ENCODE data around the gene CBR3. TPM values are rescaled to one million over a fixed set of nuclear protein-coding genes. Genes with fewer than 3 reads are reported as not detected.

The CBR3 gene
- 1 to 10 TPM; 1.4 to 5.5 (median 2.9) TPM for total RNA-seq
- 1 to 10 TPM; 2.7 to 4.2 TPM for polyA plus RNA-seq
- long read RNA-seq, donor 1, partial matches to known transcripts: 0 of 3 reads
- long read RNA-seq, donor 1, other reads (novel, unspliced or antisense): 1 of 3 reads
- long read RNA-seq, donor 2, partial matches to known transcripts: 0 of 1 reads
- long read RNA-seq, donor 2, other reads (novel, unspliced or antisense): 0 of 1 reads
- long read RNA-seq, donor 3: 0 reads

DNA sequence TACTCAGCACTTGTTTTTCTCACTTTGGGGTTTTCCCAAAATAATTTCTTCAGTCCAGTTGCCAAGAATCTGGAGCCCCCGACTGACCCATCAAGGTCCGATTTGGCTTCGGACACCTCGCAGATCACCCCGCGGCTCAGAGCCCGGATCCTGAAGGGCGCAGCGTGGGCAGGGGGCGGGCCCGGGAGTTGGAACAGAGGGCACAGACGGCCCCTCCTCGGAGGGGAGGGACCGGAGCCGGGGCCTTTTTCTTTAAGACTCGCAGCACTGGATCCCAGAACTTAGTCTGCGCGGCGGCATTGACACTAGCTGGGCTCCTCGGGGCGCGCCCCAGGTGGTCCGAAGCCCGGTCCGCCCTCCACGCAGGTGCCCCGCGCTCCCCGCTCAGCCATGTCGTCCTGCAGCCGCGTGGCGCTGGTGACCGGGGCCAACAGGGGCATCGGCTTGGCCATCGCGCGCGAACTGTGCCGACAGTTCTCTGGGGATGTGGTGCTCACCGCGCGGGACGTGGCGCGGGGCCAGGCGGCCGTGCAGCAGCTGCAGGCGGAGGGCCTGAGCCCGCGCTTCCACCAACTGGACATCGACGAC, at the start of gene CBR3:
Gene CBR3 (plus strand): TSS at position 277 of the 588 bp plus-strand sequence. CDS start 114 bp downstream, at position 391.
- peaks cover 3 to 46% (median 16%) of the 10 kb centered on the region in 12 donors for H3K4me1 ChIP-seq
- peaks cover 0 to 10% (median 0%) of the 10 kb centered on the region in 9 donors for H3K27me3 ChIP-seq
- DNase-seq (peak; percentile 61 to 81 (median 69)), ATAC-seq (peak; percentile 47 to 60 (median 58))
- 1 to 3% (median 1%) methylated on average over 27 to 53 of the region's 53 CpGs for WGBS, 4 donors
- H3K9me3 ChIP-seq: no peaks in the 10 kb centered on the region
- no peak for TF ChIP-seq POLR2A (IDR thresholded peaks at IDR 0.05)
- TF ChIP-seq, protein P1, sequence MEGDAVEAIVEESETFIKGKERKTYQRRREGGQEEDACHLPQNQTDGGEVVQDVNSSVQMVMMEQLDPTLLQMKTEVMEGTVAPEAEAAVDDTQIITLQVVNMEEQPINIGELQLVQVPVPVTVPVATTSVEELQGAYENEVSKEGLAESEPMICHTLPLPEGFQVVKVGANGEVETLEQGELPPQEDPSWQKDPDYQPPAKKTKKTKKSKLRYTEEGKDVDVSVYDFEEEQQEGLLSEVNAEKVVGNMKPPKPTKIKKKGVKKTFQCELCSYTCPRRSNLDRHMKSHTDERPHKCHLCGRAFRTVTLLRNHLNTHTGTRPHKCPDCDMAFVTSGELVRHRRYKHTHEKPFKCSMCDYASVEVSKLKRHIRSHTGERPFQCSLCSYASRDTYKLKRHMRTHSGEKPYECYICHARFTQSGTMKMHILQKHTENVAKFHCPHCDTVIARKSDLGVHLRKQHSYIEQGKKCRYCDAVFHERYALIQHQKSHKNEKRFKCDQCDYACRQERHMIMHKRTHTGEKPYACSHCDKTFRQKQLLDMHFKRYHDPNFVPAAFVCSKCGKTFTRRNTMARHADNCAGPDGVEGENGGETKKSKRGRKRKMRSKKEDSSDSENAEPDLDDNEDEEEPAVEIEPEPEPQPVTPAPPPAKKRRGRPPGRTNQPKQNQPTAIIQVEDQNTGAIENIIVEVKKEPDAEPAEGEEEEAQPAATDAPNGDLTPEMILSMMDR (IDR thresholded peaks at IDR 0.05): no peak
- peak within 1 kb of the TSS; percentile 72 to 95 (median 92) for H3K27ac ChIP-seq
- intact Hi-C loops (cut with DNase I): loop anchor here in 3 of 10 donors (2.0 to 10.0 kb wide), 3 partner anchors 77 to 200 kb away; partner anchors contain the start of gene MORC3 (in 1 of the 3)
- H3K36me3 ChIP-seq: peaks cover 0 to 22% (median 1%) of the 10 kb centered on the region in 9 donors
- H3K4me3 ChIP-seq: peak within 1 kb of the TSS; percentile 42 to 94 (median 70)

DNA sequence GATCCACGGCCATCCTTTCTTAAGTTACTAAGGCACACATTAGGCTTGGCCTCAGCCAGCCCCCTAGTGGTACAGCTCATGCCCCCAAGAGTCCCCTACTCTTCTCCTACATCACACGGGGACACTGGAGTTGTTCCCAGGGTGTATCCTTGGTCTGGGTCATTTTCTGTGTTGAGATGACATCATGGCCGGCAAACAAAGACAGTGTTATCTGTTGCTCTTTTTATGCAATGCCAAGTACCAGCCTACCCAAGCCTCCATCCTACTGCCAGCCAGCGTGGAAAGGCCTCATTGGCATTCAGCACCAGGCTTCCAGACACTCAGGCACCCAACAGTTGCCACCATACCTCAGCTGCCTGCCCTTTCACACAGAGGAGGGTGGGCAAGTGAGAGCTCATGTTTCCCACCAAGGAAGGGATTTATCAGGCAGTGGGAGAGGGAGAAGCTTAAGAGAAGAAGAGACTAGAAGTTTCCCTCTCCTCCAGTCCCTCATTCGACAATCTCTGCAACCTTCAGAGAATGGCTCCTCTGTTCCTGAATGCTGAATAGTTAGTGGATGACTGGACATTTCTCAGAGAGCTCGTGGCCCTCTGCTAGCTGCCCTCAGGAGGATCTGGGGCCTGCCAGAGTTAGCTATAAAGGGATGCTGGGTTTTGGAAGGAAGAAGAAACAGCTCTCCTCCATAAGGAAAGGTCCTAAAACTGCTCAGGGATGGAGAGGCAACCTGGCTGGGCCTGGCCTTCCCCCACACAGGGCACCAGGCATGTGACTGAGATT, 47.3 kb upstream of the CBR3 start:
- H3K9me3 ChIP-seq: no peaks in the 10 kb centered on the region
- no peak for TF ChIP-seq POLR2A (IDR thresholded peaks at IDR 0.05)
- TF ChIP-seq, protein P1 (IDR thresholded peaks at IDR 0.05): peak in 2 of 12 donors; percentile 12 to 21
- H3K27me3 ChIP-seq: no peaks in the 10 kb centered on the region
- H3K4me1 ChIP-seq: peaks cover 0 to 5% (median 0%) of the 10 kb centered on the region in 12 donors
- H3K4me3 ChIP-seq: no peak overlapping the region
- H3K27ac ChIP-seq: peak overlapping the region in 3 of 12 donors; percentile 10 to 26 (median 26)
- 55 to 63% (median 60%) methylated on average over 6 of the region's 6 CpGs for WGBS, 4 donors
- intact Hi-C loops (cut with DNase I): no loop called here
- peak; percentile 74 to 87 (median 80) for ATAC-seq
- H3K36me3 ChIP-seq: no peaks in the 10 kb centered on the region
- no peak for DNase-seq

DNA sequence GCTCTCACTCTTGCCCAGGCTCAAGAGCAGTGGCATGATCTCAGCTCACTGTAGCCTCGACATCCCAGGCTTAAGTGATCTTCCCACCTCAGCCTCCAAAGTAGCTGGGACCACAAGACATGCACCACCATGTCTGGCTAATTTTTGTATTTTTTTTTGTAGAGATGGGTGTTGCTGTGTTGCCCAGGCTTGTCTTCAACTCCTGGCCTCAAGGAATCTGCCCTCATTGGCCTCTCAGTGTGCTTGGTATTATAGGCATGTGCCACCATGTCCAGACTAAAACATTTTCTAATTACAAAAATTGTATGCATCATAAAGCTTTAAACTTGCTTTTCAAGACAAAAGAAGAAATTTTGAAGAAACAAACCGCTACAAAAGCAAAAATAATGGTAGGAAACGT, 44.9 kb upstream of the CBR3 start:
- TF ChIP-seq POLR2A (IDR thresholded peaks at IDR 0.05): no peak
- TF ChIP-seq, protein P1 (IDR thresholded peaks at IDR 0.05): no peak
- H3K27ac ChIP-seq: no peak overlapping the region
- H3K36me3 ChIP-seq: no peaks in the 10 kb centered on the region
- H3K27me3 ChIP-seq: no peaks in the 10 kb centered on the region
- intact Hi-C loops (cut with DNase I): no loop called here
- no peak overlapping the region for H3K4me3 ChIP-seq
- WGBS, 4 donors: 88 to 94% (median 93%) methylated on average over 3 of the region's 3 CpGs
- no peak for ATAC-seq
- peaks cover 0 to 5% (median 0%) of the 10 kb centered on the region in 12 donors for H3K4me1 ChIP-seq
- DNase-seq: no peak
- peaks cover 0 to 17% (median 0%) of the 10 kb centered on the region in 12 donors for H3K9me3 ChIP-seq

DNA sequence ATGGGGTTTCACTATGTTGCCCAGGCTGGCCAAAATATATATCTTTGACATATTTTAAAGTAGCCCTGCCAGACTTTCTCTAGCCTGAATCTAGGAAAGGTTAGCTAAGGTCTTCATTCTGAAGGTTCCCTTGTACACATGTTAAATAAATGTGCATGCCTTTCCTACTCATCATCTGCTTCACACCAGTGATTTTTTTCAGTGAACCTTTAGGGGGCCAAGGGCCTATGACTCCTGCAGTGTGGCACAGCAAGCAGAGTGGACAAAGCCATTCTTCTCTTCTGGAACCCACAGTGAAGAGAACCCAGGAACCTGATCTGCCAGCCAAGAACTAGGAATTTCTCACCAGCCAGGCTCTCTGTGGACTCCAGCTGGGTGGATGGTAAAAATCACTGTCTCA, 42.2 kb upstream of the CBR3 start:
- intact Hi-C loops (cut with DNase I): no loop called here
- no peak overlapping the region for H3K4me3 ChIP-seq
- ATAC-seq: no peak
- no peaks in the 10 kb centered on the region for H3K36me3 ChIP-seq
- H3K27me3 ChIP-seq: no peaks in the 10 kb centered on the region
- no peak for DNase-seq
- H3K9me3 ChIP-seq: peaks cover 0 to 17% (median 0%) of the 10 kb centered on the region in 12 donors
- H3K27ac ChIP-seq: no peak overlapping the region
- peaks cover 0 to under 1% (median 0%) of the 10 kb centered on the region in 12 donors for H3K4me1 ChIP-seq
- TF ChIP-seq POLR2A (IDR thresholded peaks at IDR 0.05): no peak
- TF ChIP-seq, protein P1 (IDR thresholded peaks at IDR 0.05): no peak
